IMR-90 (cell line): ENCODE measurements around the gene ZMYND11. TPM values are rescaled to one million over a fixed set of nuclear protein-coding genes. Genes with fewer than 3 reads are reported as not detected.

Experiments used
- ATAC-seq: fragments of 200-7000 bp; cut with Tn5 transposase; 2 replicates; pipeline ENCODE4 v1.9.1; 2020; ENCODE audit warnings: low read depth, mild to moderate bottlenecking, moderate library complexity
- BruUV-seq: library from RNA; stranded (reverse); fragments of 400-500 nt; replicated peaks from 2 replicates; lab custom pipeline; 2021; lab: Mats Ljungman, UMichigan
- CTCF ChIA-PET: fragments of 300-600 bp; formaldehyde crosslinking; extraction: SDS; loops from one replicate; lab custom pipeline; 2021; ENCODE audit warnings: antibody characterized with exemption; lab: Yijun Ruan, JAX
- POLR2A ChIA-PET: fragments of 300-600 bp; sonication (Branson Sonifier 250); formaldehyde crosslinking; loops from one replicate; lab custom pipeline; 2022; ENCODE audit warnings: antibody characterized with exemption; ENCODE audit not compliant: unreplicated experiment; lab: Charles Lee
- DNase-seq: peaks from one replicate; pipeline ENCODE4 v3.0.0; 2013
- H2AFZ ChIP-seq: replicated peaks from 2 replicates; pipeline ENCODE3; 2013; ENCODE audit warnings: low read length, mild to moderate bottlenecking; ENCODE audit not compliant: poor library complexity
- H2AK5ac ChIP-seq: 2 replicates; pipeline ENCODE4 v1.6.1; 2013; ENCODE audit warnings: low read depth, low read length, inconsistent platforms
- H2AK9ac ChIP-seq: replicated peaks from 2 replicates; pipeline ENCODE3; 2013; ENCODE audit warnings: mild to moderate bottlenecking, low read depth, low read length, moderate library complexity; ENCODE audit not compliant: poor library complexity
- H2BK120ac ChIP-seq: 2 replicates; pipeline ENCODE4 v1.6.1; 2013; ENCODE audit warnings: low read depth, low read length, inconsistent platforms
- H2BK15ac ChIP-seq: 3 replicates; pipeline ENCODE4 v1.6.1; 2013; ENCODE audit warnings: low read depth, low read length, inconsistent platforms
- H2BK20ac ChIP-seq: 2 replicates; pipeline ENCODE4 v1.6.1; 2013; ENCODE audit warnings: low read depth, mild to moderate bottlenecking, inconsistent platforms, low read length, moderate library complexity
- H2BK5ac ChIP-seq: 2 replicates; pipeline ENCODE4 v1.6.1; 2013; ENCODE audit warnings: mild to moderate bottlenecking, low read depth, low read length, inconsistent platforms; ENCODE audit not compliant: poor library complexity, severe bottlenecking
- H3K14ac ChIP-seq: replicated peaks from 2 replicates; pipeline ENCODE4 v1.6.1; 2013; ENCODE audit warnings: low read depth, low read length, inconsistent platforms
- H3K18ac ChIP-seq: 2 replicates; pipeline ENCODE4 v1.6.1; 2013; ENCODE audit warnings: low read depth, low read length, control low read depth
- H3K23ac ChIP-seq: 2 replicates; pipeline ENCODE4 v1.6.1; 2013; ENCODE audit warnings: low read depth, low read length, inconsistent platforms
- H3K27ac ChIP-seq: 2 replicates; pipeline ENCODE4 v1.5.1; 2013; ENCODE audit warnings: mild to moderate bottlenecking, control low read depth, low read length; ENCODE audit not compliant: insufficient read depth
- H3K27me3 ChIP-seq: 2 replicates; pipeline ENCODE4 v1.6.1; 2013; ENCODE audit warnings: low read length; ENCODE audit not compliant: control insufficient read depth, insufficient read depth
- H3K36me3 ChIP-seq: 2 replicates; pipeline ENCODE4 v1.6.1; 2013; ENCODE audit warnings: low read length, mixed read lengths; ENCODE audit not compliant: control insufficient read depth, insufficient read depth
- H3K4ac ChIP-seq: 2 replicates; pipeline ENCODE4 v1.6.1; 2013; ENCODE audit warnings: low read depth, low read length, inconsistent platforms
- H3K4me1 ChIP-seq: 2 replicates; pipeline ENCODE4 v1.6.1; 2013; ENCODE audit warnings: low read length, mixed read lengths; ENCODE audit not compliant: control insufficient read depth, insufficient read depth
- H3K4me2 ChIP-seq: 2 replicates; pipeline ENCODE4 v1.6.1; 2013; ENCODE audit warnings: low read depth, mild to moderate bottlenecking, control low read depth, low read length, moderate library complexity
- H3K4me3 ChIP-seq: 2 replicates; pipeline ENCODE4 v1.5.1; 2013; ENCODE audit warnings: low read depth, mild to moderate bottlenecking, control low read depth, low read length, moderate library complexity; ENCODE audit not compliant: insufficient read depth
- H3K56ac ChIP-seq: 2 replicates; pipeline ENCODE4 v1.6.1; 2013; ENCODE audit warnings: low read length, inconsistent platforms; ENCODE audit not compliant: insufficient read depth; ENCODE audit errors: extremely low read depth
- H3K79me1 ChIP-seq, 2 experiments: 2 replicates each; pipeline ENCODE4 v1.6.1; 2013; ENCODE audit warnings: low read length in 2 of 2, inconsistent platforms in 1 of 2, low read depth in 1 of 2
- H3K9ac ChIP-seq: 2 replicates; pipeline ENCODE4 v1.6.1; 2013; ENCODE audit warnings: low read depth, low read length, control low read depth
- H3K9me1 ChIP-seq: 2 replicates; pipeline ENCODE4 v1.6.1; 2013; ENCODE audit warnings: low read length, inconsistent platforms; ENCODE audit not compliant: insufficient read depth
- H3K9me3 ChIP-seq: 2 replicates; pipeline ENCODE4 v1.6.1; 2013; ENCODE audit warnings: low read length; ENCODE audit not compliant: control insufficient read depth, insufficient read depth
- H4K20me1 ChIP-seq: 2 replicates; pipeline ENCODE4 v1.6.1; 2013; ENCODE audit warnings: low read length, inconsistent platforms; ENCODE audit not compliant: insufficient read depth
- H4K5ac ChIP-seq: 2 replicates; pipeline ENCODE4 v1.6.1; 2013; ENCODE audit warnings: mild to moderate bottlenecking, low read depth, low read length, control low read depth
- H4K8ac ChIP-seq, 2 experiments: 2 replicates each; pipeline ENCODE4 v1.6.1; 2013; ENCODE audit warnings: low read depth in 2 of 2, low read length in 2 of 2, control low read depth in 1 of 2, inconsistent platforms in 1 of 2
- H4K91ac ChIP-seq: 2 replicates; pipeline ENCODE4 v1.6.1; 2013; ENCODE audit warnings: low read depth, low read length, inconsistent platforms; ENCODE audit not compliant: insufficient read depth
- ELK1 ChIP-seq: fragments of 150-350 bp; IDR thresholded peaks from 2 replicates; pipeline ENCODE4 v1.6.1; 2016; ENCODE audit warnings: low read depth, mild to moderate bottlenecking, low read length, moderate library complexity, borderline replicate concordance
- MAFK ChIP-seq: IDR thresholded peaks from 2 replicates; pipeline ENCODE4 v1.6.1; 2012; ENCODE audit warnings: low read depth, low read length, improper control_type of control experiment
- MXI1 ChIP-seq: IDR thresholded peaks from 2 replicates; pipeline ENCODE4 v1.6.1; 2012; ENCODE audit warnings: low read depth, mild to moderate bottlenecking, low read length, moderate library complexity, borderline replicate concordance
- NFE2L2 ChIP-seq: fragments of 150-350 bp; IDR thresholded peaks from 2 replicates; pipeline ENCODE4 v1.6.1; 2016; ENCODE audit warnings: low read depth, mild to moderate bottlenecking, low read length
- RAD21 ChIP-seq: IDR thresholded peaks from 2 replicates; pipeline ENCODE4 v1.6.1; 2012; ENCODE audit warnings: low read length, improper control_type of control experiment
- WGBS, 2 experiments: methylation state at CpG; one replicate each; pipeline versions ENCODE4 v1.1.5 to v1.1.7; 2013; ENCODE audit warnings: missing lambda C conversion rate in 2 of 2; ENCODE audit not compliant: insufficient read length in 1 of 2; ENCODE audit errors: extremely low coverage in 2 of 2; 5-methylcytosine and 5-hydroxymethylcytosine counted together
- dilution Hi-C: fragments of 300-500 bp; cut with HindIII; formaldehyde crosslinking; loops from one replicate; pipeline ENCODE4 v1.14.3; 2018; ENCODE audit warnings: low sequenced_read_pairs; ENCODE audit not compliant: unreplicated experiment
- in situ Hi-C: fragments of 300-500 bp; cut with MboI; formaldehyde crosslinking; loops from 3 replicates; pipeline ENCODE4 v1.14.3; 2019; ENCODE audit warnings: low sequenced_read_pairs, inconsistent platforms, mixed read lengths
- intact Hi-C: fragments of 100-400 bp; cut with micrococcal nuclease; formaldehyde crosslinking; loops from 2 replicates; pipeline ENCODE4 v1.10.0; 2022
- polyA plus RNA-seq, 3 experiments: library from polyadenylated mRNA; depleted of rRNA; stranded (reverse); fragments of >200 nt; gene quantifications; 2 replicates each; pipeline ENCODE4 v1.2.3, GENCODE V29; 2012; ENCODE audit warnings: low replicate concordance in 1 of 3
- total RNA-seq: library from RNA; depleted of rRNA; stranded (reverse); fragments of >200 nt; gene quantifications from 2 replicates; pipeline ENCODE4 v1.2.3, GENCODE V29; 2012

ZMYND11 gene
- total and polyA plus RNA-seq, 2 of the 4 experiments (the other 2 are of a cell fraction): 39.5 to 72.2 TPM

GRCh38 chr10:273088-273487, 137.8 kb downstream of the ZMYND11 start:
- H3K9me1 ChIP-seq: peaks cover 17% of the 10 kb centered on the region
- H2AFZ ChIP-seq: no peak overlapping the region
- intact Hi-C loops: no loop called here
- H4K91ac ChIP-seq: no peak overlapping the region
- peaks cover 20% of the 10 kb centered on the region for H3K36me3 ChIP-seq
- no peak overlapping the region for H4K8ac ChIP-seq
- DNase-seq (no peak), ATAC-seq (no peak)
- H3K4me3 ChIP-seq: no peak overlapping the region
- H3K18ac ChIP-seq: no peak overlapping the region
- POLR2A ChIA-PET: no interaction called here
- H3K4me2 ChIP-seq: no peak overlapping the region
- peaks cover 0 to 8% of the 10 kb centered on the region in 2 experiments; a peak in 1 of 4 replicates for H3K79me1 ChIP-seq
- no peak overlapping the region for H3K56ac ChIP-seq
- no peaks in the 10 kb centered on the region for H4K20me1 ChIP-seq
- H3K4me1 ChIP-seq: no peaks in the 10 kb centered on the region
- dilution Hi-C loops: no loop called here
- H2BK5ac ChIP-seq: no peak overlapping the region
- H4K5ac ChIP-seq: no peak overlapping the region
- in situ Hi-C loops: no loop called here
- H3K9me3 ChIP-seq: no peaks in the 10 kb centered on the region
- H2BK120ac ChIP-seq: no peak overlapping the region
- no peak overlapping the region for H3K9ac ChIP-seq
- no peaks in the 10 kb centered on the region for H3K27me3 ChIP-seq
- CTCF ChIA-PET: no interaction called here
- BruUV-seq: no TSS peak
- WGBS, 2 experiments: 95% methylated on average over 11 of the region's 16 CpGs; no CpG with 5 or more reads in 1 of the 2 experiments
- no peak overlapping the region for H2BK20ac ChIP-seq
- no peak overlapping the region for H2BK15ac ChIP-seq
- no peak overlapping the region for H3K23ac ChIP-seq
- no peak overlapping the region for H2AK9ac ChIP-seq
- H3K4ac ChIP-seq: no peak overlapping the region
- TF ChIP-seq MAFK (no peak), NFE2L2 (no peak), MXI1 (no peak), ELK1 (no peak), RAD21 (no peak)
- H3K14ac ChIP-seq: no peak overlapping the region
- no peak overlapping the region for H3K27ac ChIP-seq
- H2AK5ac ChIP-seq: no peak overlapping the region
